Trophoblast cell (in vitro differentiated cells and primary cell): ENCODE measurements around the gene KLK7.

Experiments used
- DNase-seq, 2 donors: peaks; one replicate each; pipeline ENCODE4 v3.0.0-alpha.2; 2016
- H2AFZ ChIP-seq: 2 replicates; pipeline ENCODE4 v1.6.1; 2013; ENCODE audit warnings: low read length, moderate library complexity, mild to moderate bottlenecking; ENCODE audit not compliant: insufficient read depth, poor library complexity
- H2AK5ac ChIP-seq: 2 replicates; pipeline ENCODE4 v1.6.1; 2013; ENCODE audit warnings: mild to moderate bottlenecking, low read length
- H2BK120ac ChIP-seq: 2 replicates; pipeline ENCODE4 v1.6.1; 2013; ENCODE audit warnings: low read length, mild to moderate bottlenecking, moderate library complexity; ENCODE audit not compliant: insufficient read depth, poor library complexity
- H2BK12ac ChIP-seq: 2 replicates; pipeline ENCODE4 v1.6.1; 2013; ENCODE audit warnings: mild to moderate bottlenecking, low read length, moderate library complexity
- H2BK5ac ChIP-seq: 2 replicates; pipeline ENCODE4 v1.6.1; 2013; ENCODE audit warnings: low read length, low read depth, moderate library complexity, mild to moderate bottlenecking; ENCODE audit not compliant: poor library complexity
- H3K14ac ChIP-seq: 2 replicates; pipeline ENCODE4 v1.6.1; 2013; ENCODE audit warnings: mild to moderate bottlenecking, low read length
- H3K18ac ChIP-seq: 2 replicates; pipeline ENCODE4 v1.6.1; 2013; ENCODE audit warnings: mild to moderate bottlenecking, low read length
- H3K23ac ChIP-seq: 2 replicates; pipeline ENCODE4 v1.6.1; 2013; ENCODE audit warnings: low read length
- H3K27ac ChIP-seq: 2 replicates; pipeline ENCODE4 v1.5.1; 2013; ENCODE audit warnings: low read depth, mild to moderate bottlenecking, inconsistent platforms, low read length, moderate library complexity
- H3K27me3 ChIP-seq: 2 replicates; pipeline ENCODE4 v1.6.1; 2013; ENCODE audit warnings: inconsistent platforms, mild to moderate bottlenecking, low read length, moderate library complexity; ENCODE audit not compliant: insufficient read depth
- H3K36me3 ChIP-seq, 2 experiments: 1 replicate in 1 of 2; 2 replicates in 1 of 2; pipeline ENCODE4 v1.6.1; 2013; ENCODE audit warnings: low read length in 2 of 2, mild to moderate bottlenecking in 2 of 2, moderate library complexity in 1 of 2; ENCODE audit not compliant: insufficient read depth in 2 of 2, control insufficient read depth in 1 of 2
- H3K4ac ChIP-seq: 2 replicates; pipeline ENCODE4 v1.6.1; 2013; ENCODE audit warnings: low read depth, mild to moderate bottlenecking, low read length, moderate library complexity
- H3K4me1 ChIP-seq, 2 experiments: 1 replicate in 1 of 2; 2 replicates in 1 of 2; pipeline ENCODE4 v1.6.1; 2013; ENCODE audit warnings: low read length in 2 of 2, mild to moderate bottlenecking in 2 of 2, moderate library complexity in 1 of 2; ENCODE audit not compliant: insufficient read depth in 2 of 2, control insufficient read depth in 1 of 2
- H3K4me2 ChIP-seq: 2 replicates; pipeline ENCODE4 v1.6.1; 2013; ENCODE audit warnings: inconsistent platforms, mild to moderate bottlenecking, low read length, moderate library complexity
- H3K4me3 ChIP-seq: 2 replicates; pipeline ENCODE4 v1.5.1; 2013; ENCODE audit warnings: mild to moderate bottlenecking, low read depth, low read length, inconsistent platforms
- H3K79me1 ChIP-seq: one replicate; pipeline ENCODE4 v1.6.1; 2013; ENCODE audit warnings: low read length
- H3K79me2 ChIP-seq: 2 replicates; pipeline ENCODE4 v1.6.1; 2013; ENCODE audit warnings: low read length, mild to moderate bottlenecking; ENCODE audit not compliant: control insufficient read depth, insufficient read depth, poor library complexity
- H3K9ac ChIP-seq: 2 replicates; pipeline ENCODE4 v1.6.1; 2013; ENCODE audit warnings: mild to moderate bottlenecking, low read length
- H3K9me3 ChIP-seq: 2 replicates; pipeline ENCODE4 v1.6.1; 2013; ENCODE audit warnings: low read depth, mild to moderate bottlenecking, control low read depth, inconsistent platforms, low read length; ENCODE audit not compliant: insufficient read depth
- H4K12ac ChIP-seq: 2 replicates; pipeline ENCODE4 v1.6.1; 2013; ENCODE audit warnings: low read depth, mild to moderate bottlenecking, low read length, moderate library complexity
- H4K8ac ChIP-seq: 2 replicates; pipeline ENCODE4 v1.6.1; 2013; ENCODE audit warnings: low read depth, mild to moderate bottlenecking, low read length, moderate library complexity
- H4K91ac ChIP-seq: one replicate; pipeline ENCODE4 v1.6.1; 2013; ENCODE audit warnings: low read depth, mild to moderate bottlenecking, low read length, moderate library complexity
- WGBS: extraction: QIAGEN DNeasy Blood & Tissue Kit; methylation state at CpG from one replicate; pipeline ENCODE4 v1.1.7; 2013; ENCODE audit warnings: missing lambda C conversion rate; ENCODE audit not compliant: insufficient read length, insufficient coverage; ENCODE audit errors: extremely low coverage; 5-methylcytosine and 5-hydroxymethylcytosine counted together

Gene KLK7

GRCh38 chr19:50982186-50982585, 1.5 kb downstream of the KLK7 start:
- Histone ChIP-seq H2BK120ac (no peak overlapping the region), H4K8ac (no peak overlapping the region), H3K4me1 (peaks cover 5 to 12% of the 10 kb centered on the region in 2 experiments), H3K79me2 (no peaks in the 10 kb centered on the region), H3K4me2 (no peak overlapping the region), H4K12ac (no peak overlapping the region), H4K91ac (no peak overlapping the region), H3K27me3 (no peaks in the 10 kb centered on the region), H2BK5ac (no peak overlapping the region), H3K4ac (no peak overlapping the region), H3K79me1 (peaks cover 4% of the 10 kb centered on the region), H2AFZ (no peak overlapping the region), H3K36me3 (no peaks in the 10 kb centered on the region), H3K9ac (no peak overlapping the region), H3K9me3 (no peaks in the 10 kb centered on the region), H3K14ac (no peak overlapping the region), H2BK12ac (no peak overlapping the region), H3K4me3 (no peak overlapping the region), H3K27ac (no peak overlapping the region), H2AK5ac (no peak overlapping the region), H3K23ac (no peak overlapping the region), H3K18ac (no peak overlapping the region)
- no peak for DNase-seq
- no CpG with 5 or more reads among the region's 4 CpGs for WGBS

DNA sequence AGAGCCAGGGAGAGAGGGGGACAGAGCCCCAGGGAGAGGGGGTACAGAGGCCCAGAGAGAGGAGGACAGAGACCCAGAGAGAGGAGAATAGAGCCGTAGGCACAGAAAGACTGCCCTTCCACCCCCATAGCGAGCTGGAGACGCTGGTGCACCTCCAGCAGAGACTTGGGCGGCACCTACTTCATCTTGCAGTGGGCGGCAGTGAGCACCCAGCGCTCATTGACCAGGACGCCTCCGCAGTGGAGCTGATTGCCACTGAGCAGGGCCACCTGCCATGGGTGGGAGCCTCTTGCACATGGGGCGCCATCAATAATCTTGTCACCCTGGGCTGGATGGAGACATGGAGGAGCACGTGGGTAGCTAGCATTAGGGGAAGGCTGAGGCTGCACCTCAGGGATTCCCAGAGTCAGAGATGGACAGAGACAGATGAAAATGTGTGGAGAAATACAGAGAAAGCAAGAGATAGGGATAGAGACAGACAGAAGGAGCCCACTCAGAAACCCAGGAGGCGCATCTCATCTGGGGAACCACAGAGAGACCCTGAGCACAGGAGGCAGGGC, 2.0 kb downstream of the KLK7 start:
- Histone ChIP-seq H3K4me1 (peaks cover 5 to 12% of the 10 kb centered on the region in 2 experiments), H2AFZ (no peak overlapping the region), H3K23ac (no peak overlapping the region), H4K91ac (peak overlapping the region; percentile 49), H3K4ac (no peak overlapping the region), H3K36me3 (no peaks in the 10 kb centered on the region), H3K4me3 (no peak overlapping the region), H3K14ac (no peak overlapping the region), H3K9ac (no peak overlapping the region), H3K79me2 (no peaks in the 10 kb centered on the region), H2BK5ac (no peak overlapping the region), H3K27me3 (no peaks in the 10 kb centered on the region), H3K27ac (no peak overlapping the region), H3K4me2 (no peak overlapping the region), H3K79me1 (peaks cover 4% of the 10 kb centered on the region), H3K18ac (no peak overlapping the region), H2AK5ac (no peak overlapping the region), H4K8ac (no peak overlapping the region), H4K12ac (no peak overlapping the region), H2BK120ac (no peak overlapping the region), H2BK12ac (no peak overlapping the region), H3K9me3 (no peaks in the 10 kb centered on the region)
- WGBS = no CpG with 5 or more reads among the region's 11 CpGs
- DNase-seq = no peak

- DNase-seq = no peak
- no peak overlapping the region for H4K8ac ChIP-seq
These were observed 3.5 kb downstream of the KLK7 start for GRCh38 chr19:50980208-50980607.

GRCh38 chr19:50979758-50980157, 4.0 kb downstream of the KLK7 start:
- H3K79me1 ChIP-seq = peaks cover 7% of the 10 kb centered on the region
- no peak overlapping the region for H4K8ac ChIP-seq
- no peak overlapping the region for H3K18ac ChIP-seq
- H2BK120ac ChIP-seq = no peak overlapping the region
- H3K4me3 ChIP-seq = no peak overlapping the region
- no peak overlapping the region for H2AFZ ChIP-seq
- H2BK12ac ChIP-seq = peak overlapping the region; percentile 25
- H2AK5ac ChIP-seq = no peak overlapping the region
- peaks cover 9 to 17% of the 10 kb centered on the region in 2 experiments for H3K4me1 ChIP-seq
- H3K27me3 ChIP-seq = no peaks in the 10 kb centered on the region
- H3K79me2 ChIP-seq = no peaks in the 10 kb centered on the region
- H2BK5ac ChIP-seq = no peak overlapping the region
- WGBS = no CpG with 5 or more reads among the region's 8 CpGs
- no peak overlapping the region for H3K23ac ChIP-seq
- H3K4me2 ChIP-seq = no peak overlapping the region
- no peak overlapping the region for H3K27ac ChIP-seq
- H3K4ac ChIP-seq = no peak overlapping the region
- no peak overlapping the region for H3K14ac ChIP-seq
- H3K9ac ChIP-seq = no peak overlapping the region
- DNase-seq = no peak
- H3K36me3 ChIP-seq = no peaks in the 10 kb centered on the region
- no peaks in the 10 kb centered on the region for H3K9me3 ChIP-seq
- H4K12ac ChIP-seq = no peak overlapping the region
- H4K91ac ChIP-seq = peak overlapping the region; percentile 52

More at GRCh38 chr19:50980208-50980607, 3.5 kb downstream of the KLK7 start:
- Histone ChIP-seq H3K14ac (peak overlapping the region; percentile 9), H2BK12ac (no peak overlapping the region), H3K23ac (no peak overlapping the region), H2BK120ac (no peak overlapping the region), H3K4me3 (no peak overlapping the region), H2AFZ (no peak overlapping the region), H2AK5ac (peak overlapping the region; percentile 28), H2BK5ac (no peak overlapping the region), H3K27ac (no peak overlapping the region), H3K79me2 (no peaks in the 10 kb centered on the region), H3K18ac (no peak overlapping the region), H3K9me3 (no peaks in the 10 kb centered on the region), H4K12ac (no peak overlapping the region), H3K9ac (no peak overlapping the region), H3K27me3 (no peaks in the 10 kb centered on the region), H3K4ac (no peak overlapping the region), H3K36me3 (no peaks in the 10 kb centered on the region), H3K79me1 (peaks cover 7% of the 10 kb centered on the region), H3K4me2 (no peak overlapping the region), H3K4me1 (peaks cover 9 to 17% of the 10 kb centered on the region in 2 experiments), H4K91ac (peak overlapping the region; percentile 16)
- no CpG with 5 or more reads among the region's 13 CpGs for WGBS
